HG02943 (cell line): Measurements from ENCODE around the gene SLC22A23.

Experiments
- ATAC-seq: cut with Tn5 transposase; IDR thresholded peaks from one replicate; pipeline ENCODE4 v1.9.1; 2021; ENCODE audit warnings: mild to moderate bottlenecking, low read depth, moderate library complexity; ENCODE audit not compliant: unreplicated experiment

SLC22A23 gene

GRCh38 chr6:3222506-3223038 is 234.3 kb downstream of the SLC22A23 start:
- ATAC-seq, result no peak

GRCh38 chr6:3221578-3221977 is 235.3 kb downstream of the SLC22A23 start:
- no peak for ATAC-seq

GRCh38 chr6:3220366-3220765 is 236.5 kb downstream of the SLC22A23 start:
- no peak for ATAC-seq
